Inflammatory macrophage treated with lipopolysaccharide for 1 hour (primary cell): ENCODE measurements around the gene IL18R1.

ENCODE experiments used
- DNase-seq, 2 donors: peaks; one replicate each; pipeline ENCODE4 v3.0.0-alpha.2; 2020 to 2022

Gene IL18R1

GRCh38 chr2:102392942-102393341 is 37.3 kb downstream of the IL18R1 start:
- DNase-seq = no peak

GRCh38 chr2:102396012-102396411 is 40.4 kb downstream of the IL18R1 start:
- DNase-seq = no peak

GRCh38 chr2:102397209-102397608 is 41.6 kb downstream of the IL18R1 start:
- DNase-seq = no peak

GRCh38 chr2:102399499-102400141 is 44.0 kb downstream of the IL18R1 start:
- DNase-seq = no peak

- peak; percentile 23 to 35 for DNase-seq
These were observed 45.9 kb downstream of the IL18R1 start for GRCh38 chr2:102401456-102401855.

GRCh38 chr2:102401865-102402264 is 46.3 kb downstream of the IL18R1 start:
- DNase-seq = no peak

- DNase-seq = no peak
These were observed 55.4 kb downstream of the IL18R1 start for GRCh38 chr2:102410952-102411351.

- DNase-seq = no peak
These were observed 56.6 kb downstream of the IL18R1 start for GRCh38 chr2:102412199-102412598.

- DNase-seq = no peak
These were observed 62.4 kb downstream of the IL18R1 start for GRCh38 chr2:102417946-102418345.

- peak; percentile 30 to 59 for DNase-seq
These were observed 62.9 kb downstream of the IL18R1 start for GRCh38 chr2:102418421-102418961.

GRCh38 chr2:102420290-102420689 is 64.7 kb downstream of the IL18R1 start:
- no peak for DNase-seq

GRCh38 chr2:102421890-102422759 is 66.5 kb downstream of the IL18R1 start:
- DNase-seq = no peak

- DNase-seq = no peak
These were observed 67.3 kb downstream of the IL18R1 start, which contains the start of gene IL18RAP for GRCh38 chr2:102422910-102423309. Gene IL18RAP, plus strand, starts transcription at chr2:102423160. Its CDS starts 118 bp downstream, at chr2:102423278.

- DNase-seq = no peak
These were observed 67.8 kb downstream of the IL18R1 start for GRCh38 chr2:102423368-102423767.

GRCh38 chr2:102424754-102425153 is 69.2 kb downstream of the IL18R1 start:
- DNase-seq = no peak

- DNase-seq = no peak
These were observed 70.0 kb downstream of the IL18R1 start for GRCh38 chr2:102425441-102426132.

- no peak for DNase-seq
These were observed 71.7 kb downstream of the IL18R1 start for GRCh38 chr2:102427249-102427648.

GRCh38 chr2:102428573-102428972 is 73.0 kb downstream of the IL18R1 start:
- DNase-seq = no peak

- no peak for DNase-seq
These were observed 76.8 kb downstream of the IL18R1 start for GRCh38 chr2:102432386-102432785.

- DNase-seq = no peak
These were observed 78.5 kb downstream of the IL18R1 start for GRCh38 chr2:102433973-102434654.

GRCh38 chr2:102434655-102435381 is 79.2 kb downstream of the IL18R1 start:
- DNase-seq = no peak

- peak; percentile 11 to 22 for DNase-seq
These were observed 80.1 kb downstream of the IL18R1 start for GRCh38 chr2:102435741-102436140.
